Stimulated activated CD8-positive, alpha-beta memory T cell treated with anti-CD3 and anti-CD28 coated beads, Interleukin-7, amount 100 ng/mL, for 1 hour (primary cell): ENCODE results near the gene ATP2A3.

Source experiments
- DNase-seq, 2 donors: peaks; one replicate each; pipeline ENCODE4 v3.0.0-alpha.2; 2020; ENCODE audit warnings: low read depth in 2 of 2

ATP2A3 gene

DNA sequence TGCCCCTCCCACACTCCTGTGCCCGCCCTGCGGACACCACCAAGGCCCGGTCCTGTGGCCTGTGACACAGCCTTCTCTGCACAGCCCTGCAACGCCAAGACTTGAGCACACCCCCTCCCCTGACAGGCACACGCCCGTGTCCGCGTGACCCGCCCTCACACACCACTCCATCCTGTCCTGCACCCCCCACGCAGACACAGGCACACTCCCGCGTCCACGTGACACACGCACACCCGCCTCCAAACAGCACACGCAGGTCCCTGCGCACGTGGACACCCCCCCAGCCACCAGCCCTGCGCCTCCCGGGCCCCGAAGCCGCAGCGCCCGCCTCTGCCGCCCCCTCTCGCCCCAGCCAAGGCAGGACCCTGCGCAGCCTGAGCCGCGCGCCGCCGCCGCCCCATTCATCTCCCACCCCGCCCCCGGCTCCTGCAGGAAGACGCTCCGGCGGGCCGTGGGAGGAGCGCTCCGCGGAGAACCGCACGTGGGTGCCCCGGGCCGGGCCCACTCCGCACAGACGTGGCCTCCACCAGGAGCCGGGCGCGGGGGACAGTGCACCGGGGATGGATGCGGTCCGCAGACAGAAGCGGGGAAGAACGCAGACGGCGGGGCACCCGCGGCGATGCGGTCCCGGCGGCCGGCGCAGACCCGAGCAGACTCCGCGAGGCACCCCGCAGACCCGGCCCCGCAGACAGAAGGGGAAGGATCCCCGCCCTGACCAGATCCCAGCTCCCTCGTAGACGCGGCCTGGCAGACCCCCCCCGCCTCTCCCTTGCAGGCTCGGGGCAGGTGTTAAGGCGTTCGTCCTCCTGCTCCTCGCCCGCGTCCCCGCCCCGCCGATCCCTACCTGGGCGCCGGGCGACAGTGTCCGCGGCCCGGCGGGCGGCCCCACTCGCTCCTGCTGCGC, 71.9 kb downstream of the ATP2A3 start:
- peak; percentile 38 to 45 for DNase-seq

DNA sequence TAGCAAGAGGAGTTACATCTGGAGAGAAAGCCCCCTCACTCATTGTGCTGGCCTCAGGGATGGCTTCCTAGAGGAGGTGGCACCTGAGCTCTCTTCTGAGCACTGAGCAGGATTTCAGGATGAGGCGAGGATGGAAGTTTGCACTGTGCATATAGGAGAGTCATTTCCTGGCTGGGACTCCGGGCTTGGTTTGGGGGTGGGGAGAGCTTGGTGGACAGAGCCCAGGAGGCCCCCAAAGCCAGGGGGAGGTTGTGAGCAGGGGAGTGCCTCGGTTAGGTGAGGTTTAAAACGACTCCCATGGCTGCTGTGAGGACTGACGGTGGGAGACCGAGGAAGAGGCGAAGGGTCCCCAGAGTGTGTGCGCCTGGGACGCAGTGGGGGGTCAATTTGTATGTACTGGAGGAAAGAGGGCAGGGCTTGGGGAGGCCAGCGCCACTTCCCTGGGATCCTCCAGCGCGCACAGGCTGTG, 72.6 kb downstream of the ATP2A3 start:
- no peak for DNase-seq

DNA sequence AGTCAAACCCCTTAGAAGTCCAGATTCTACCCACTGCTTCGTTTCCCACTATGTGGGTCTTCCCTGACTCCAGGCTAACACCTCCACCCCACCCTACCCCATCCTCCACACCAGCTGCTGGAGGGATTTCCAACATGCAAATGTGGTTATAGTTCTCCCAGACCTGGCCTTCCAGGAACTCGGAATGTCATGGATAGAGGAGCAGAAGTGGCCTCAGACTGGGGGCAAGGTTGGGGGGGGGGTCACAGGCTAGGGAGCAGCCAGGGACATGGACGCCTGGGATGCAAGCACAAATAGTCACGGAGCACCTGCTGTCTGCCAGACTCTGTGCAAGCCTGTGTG, 73.4 kb downstream of the ATP2A3 start:
- DNase-seq: no peak

DNA sequence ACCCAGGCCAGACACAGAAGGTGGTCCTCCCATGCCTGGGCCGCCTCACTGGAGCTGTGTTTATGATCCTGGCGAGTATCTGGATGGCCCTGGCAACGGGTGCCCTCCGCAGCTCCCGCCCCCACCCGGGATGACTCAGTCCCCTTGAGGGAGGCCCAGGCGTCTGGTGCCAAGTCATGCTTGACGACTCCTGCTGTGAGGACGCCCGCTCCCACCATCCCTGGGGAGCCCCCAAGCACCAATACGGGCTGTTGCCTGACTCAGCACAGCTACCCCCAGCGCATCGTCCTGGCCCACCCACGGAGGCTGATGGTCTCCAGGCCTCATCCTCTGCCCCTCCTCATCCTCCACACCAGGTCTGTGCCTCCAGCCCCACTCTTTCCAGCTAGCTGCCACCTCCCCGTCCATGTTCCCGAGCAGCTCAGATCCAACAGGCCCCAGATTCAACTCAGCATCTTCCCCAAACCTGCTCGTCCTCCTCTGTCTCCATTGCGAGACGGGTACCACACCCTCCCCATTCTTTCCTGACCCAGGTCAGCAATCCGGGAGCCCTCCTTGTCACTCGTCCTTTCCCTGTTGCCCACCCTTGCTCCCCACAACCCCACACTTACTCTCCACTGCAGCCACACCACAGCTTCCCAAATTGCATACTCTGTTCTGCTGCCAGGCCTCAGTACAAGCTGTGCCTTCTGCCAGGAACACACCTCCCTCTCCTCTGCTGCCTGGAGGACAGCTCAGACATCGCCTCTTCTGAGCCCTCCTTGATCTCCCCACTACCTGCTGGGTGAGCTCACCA, 74.0 kb downstream of the ATP2A3 start:
- no peak for DNase-seq

DNA sequence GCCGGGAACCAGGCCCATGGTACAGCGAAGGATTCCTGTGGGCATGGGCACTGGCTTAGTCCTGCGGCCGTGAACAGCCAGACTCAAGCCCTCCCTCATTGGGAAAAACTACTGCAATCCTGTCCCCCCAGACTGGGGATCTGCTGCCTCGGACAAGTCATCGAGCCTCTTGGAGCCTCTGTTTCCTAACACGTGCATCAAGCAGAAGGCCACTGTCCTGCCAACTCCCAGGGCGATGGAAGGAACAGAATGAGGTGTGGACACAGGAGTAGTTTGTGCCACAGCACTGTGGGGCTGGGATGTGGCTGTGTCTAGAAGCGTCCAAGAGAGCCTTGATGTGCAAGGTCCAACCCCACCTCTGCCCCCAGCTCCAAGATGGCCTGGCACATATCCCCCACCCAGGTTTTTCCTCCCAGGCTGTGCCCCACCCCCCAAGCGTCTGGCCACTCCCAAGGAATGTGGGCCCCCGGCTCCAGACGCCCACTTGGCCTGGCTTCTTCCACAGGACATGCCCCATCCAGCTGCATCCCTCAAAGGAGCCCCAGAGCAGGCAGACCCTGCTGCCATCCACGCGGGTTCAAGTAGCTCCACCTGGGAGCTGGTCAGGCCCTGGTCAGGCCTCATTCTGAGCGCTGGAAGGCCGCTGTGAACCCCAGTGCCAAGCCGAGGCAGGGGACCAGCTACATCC, 74.8 kb downstream of the ATP2A3 start:
- DNase-seq: no peak

DNA sequence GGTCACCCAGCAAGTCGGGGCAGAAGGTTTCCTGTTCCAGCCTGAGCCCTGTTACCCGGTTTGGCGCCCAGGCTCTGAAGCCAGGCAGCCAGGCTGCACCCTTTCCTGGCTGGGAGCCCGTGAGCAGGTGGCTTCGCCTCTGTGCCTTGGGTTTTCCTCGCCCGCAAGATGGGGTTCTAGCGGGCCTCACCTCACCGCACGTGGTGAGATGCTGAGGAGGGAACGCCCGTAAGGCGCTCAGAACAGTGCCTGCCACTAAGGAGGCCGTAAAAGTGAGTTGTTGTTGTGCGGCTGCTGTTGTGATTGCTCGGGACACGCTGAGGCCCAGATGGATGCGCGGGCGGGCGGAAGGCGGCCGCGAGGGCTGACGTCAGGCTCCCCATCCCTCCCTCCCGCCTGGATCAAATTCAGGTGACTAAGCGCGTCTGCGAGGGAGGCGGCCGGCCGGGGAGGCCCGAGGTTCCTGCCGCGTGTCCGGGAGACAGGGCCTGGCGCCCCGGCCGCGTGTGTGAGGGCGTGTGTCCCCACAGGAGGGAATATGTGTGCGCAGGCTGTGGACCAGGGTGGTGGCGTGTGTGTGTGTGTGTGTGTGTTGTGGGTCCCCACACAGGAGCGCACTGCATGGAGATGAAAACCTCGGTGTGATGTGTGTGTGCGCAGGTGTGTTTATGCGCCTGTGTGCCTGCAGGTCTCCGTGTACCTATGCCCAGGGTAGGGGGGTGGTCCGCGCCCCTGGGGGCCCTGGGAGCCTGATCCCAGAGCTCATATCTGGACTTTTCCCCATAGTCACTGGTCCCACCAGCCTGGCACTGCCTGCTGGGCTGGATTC, 75.7 kb downstream of the ATP2A3 start:
- no peak for DNase-seq

DNA sequence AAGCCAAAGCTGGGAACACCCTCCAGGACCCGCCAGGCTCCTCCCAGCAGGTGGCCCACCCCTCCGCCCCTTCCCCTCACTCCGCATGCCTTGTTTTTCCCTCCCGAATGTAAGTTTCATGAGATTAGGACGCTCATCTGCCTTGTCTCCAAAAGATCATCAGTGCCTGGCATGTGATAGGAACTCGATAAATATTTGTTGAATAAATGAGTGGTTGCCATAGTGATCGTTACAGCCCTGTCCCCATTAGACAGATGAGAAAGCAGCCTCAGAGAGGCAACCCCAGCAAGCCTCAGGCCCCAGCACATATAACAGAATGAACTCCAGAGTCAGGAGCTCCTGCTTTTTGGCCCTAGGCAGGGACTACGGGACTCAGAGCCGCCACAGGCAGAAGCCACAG, 76.4 kb downstream of the ATP2A3 start:
- no peak for DNase-seq

DNA sequence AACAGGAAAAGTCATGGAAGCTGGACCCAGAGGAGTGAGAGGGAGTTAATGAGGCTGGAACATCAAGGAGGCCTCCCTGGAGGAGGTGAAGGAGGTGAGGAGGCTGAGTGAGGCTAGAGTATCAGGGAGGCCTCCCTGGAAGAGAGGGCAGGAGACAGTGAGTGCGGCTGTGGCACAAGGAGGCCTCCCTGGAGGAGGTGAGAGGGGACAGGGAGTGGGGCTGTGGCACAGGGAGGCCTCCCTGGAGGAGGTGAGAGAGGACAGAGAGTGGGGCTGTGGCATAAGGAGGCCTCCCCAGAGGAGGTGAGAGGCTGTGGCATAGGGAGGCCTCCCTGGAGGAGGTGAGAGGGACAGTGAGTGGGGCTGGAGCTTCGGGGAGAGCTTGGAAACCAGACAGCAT, 76.8 kb downstream of the ATP2A3 start:
- DNase-seq: no peak

DNA sequence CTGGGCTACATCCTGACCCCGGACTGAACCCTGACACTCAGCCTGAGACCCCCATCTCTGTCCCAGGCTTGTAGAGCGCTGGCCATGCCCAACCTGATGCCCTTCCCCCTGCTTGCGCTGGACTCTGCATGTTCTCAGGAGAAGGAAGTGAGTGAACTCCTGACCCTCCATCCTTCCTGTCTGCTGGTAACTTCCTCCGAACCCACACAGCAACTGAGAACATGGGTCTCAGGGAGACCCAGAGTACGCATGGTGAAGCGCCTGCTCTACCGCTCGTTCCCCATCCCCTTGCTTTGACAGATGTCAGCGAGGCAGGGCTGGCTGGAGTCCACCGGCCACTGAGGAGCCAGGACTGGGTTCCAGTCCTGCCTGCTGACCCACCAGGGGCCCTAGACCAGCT, 77.5 kb downstream of the ATP2A3 start:
- no peak for DNase-seq

DNA sequence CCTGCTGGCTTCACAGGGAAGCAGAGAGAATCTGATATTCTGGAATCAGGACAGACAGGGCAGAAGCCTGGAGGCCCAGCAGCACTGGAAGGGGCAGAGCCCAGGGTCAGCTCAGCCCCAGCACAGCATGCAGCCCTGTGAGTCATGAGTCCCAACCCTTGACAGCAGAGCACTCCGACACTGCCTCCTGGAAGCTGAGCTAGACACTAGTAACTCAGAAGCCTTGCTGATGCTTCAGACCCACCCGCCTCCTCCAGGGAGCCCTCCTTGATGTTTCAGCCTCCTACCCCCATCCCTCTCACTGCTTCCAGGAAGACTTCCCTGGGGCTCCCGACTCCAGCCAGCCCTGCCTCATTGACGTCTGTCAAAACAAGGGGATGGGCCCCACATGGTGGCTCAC, 78.3 kb downstream of the ATP2A3 start:
- no peak for DNase-seq

DNA sequence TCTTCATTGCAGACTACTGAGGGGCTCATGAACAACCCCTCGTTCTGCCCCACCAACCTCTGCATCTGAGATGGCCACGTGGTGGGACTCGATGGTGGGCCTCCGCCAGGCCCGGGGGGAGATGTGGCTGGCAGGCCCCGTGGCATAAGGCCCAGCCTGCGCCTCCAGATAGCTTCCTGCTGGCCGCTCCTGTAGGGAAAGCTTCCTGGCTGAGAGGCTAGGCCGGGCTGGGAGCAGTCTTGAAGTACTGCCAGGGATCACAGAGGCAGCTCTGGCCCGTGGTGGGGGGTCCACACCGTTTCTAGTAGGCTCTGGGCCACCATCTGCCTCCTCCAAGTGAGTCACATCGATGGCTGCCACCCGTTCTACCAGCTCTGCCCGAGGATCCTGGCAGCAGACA, 79.0 kb downstream of the ATP2A3 start:
- no peak for DNase-seq

DNA sequence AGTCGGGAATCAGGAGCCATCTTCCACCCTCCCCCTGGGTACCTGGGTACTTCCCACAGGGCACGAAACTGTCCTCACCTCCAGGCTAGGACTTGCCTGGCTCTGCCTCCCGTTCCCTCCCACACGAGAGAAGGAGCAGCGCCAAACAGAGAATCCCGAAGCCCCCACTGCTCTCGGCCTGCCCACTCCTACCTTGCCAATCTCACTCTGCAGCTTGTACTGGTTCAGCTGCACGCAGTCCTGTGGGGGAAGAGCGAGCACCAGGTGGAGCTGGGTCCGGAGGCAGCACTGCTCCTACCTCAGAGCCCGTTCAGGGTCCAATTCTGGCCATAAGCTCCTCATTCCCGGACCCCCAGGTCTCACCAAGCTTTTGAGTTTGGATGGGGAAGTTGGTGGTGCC, 80.0 kb downstream of the ATP2A3 start:
- DNase-seq: no peak

DNA sequence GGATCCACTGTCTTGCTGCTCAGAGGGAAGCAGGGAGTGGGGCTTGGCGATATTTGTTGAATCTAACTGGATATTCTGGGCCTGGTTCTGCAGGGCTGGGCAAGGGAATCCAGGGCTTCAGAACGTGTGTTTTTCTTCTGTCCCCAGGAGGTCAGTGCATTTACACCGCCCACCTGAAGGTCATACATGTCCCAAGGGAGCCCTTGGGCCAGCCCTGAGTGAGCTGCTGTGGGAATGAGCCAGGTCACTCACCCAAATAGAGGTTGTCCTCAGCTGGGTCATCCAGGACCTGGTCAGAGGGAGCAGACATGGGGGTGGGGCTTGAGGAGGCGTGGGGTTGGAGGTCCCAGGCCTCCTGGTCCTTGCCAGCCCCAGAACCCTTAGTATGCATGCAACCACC, 82.0 kb downstream of the ATP2A3 start:
- no peak for DNase-seq

DNA sequence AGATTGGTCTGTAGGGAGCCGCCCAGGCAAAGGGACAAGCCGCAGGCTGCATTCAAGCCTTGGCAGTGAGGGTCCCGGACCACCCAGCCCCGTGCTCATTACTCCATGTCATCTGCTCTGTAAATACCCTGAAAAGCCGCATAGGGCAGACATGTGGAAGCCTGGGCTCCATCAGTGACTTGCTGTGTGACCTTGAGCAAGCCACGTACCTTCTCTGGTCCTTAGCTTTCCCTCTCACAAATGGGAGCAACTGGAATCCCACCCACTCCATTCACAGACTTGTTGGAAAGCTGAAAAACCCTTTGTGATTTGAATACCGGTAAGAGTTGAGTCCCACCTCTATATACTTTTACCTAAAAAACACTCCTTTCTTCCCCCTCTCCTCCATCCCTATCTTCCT, 83.3 kb downstream of the ATP2A3 start:
- DNase-seq: no peak

DNA sequence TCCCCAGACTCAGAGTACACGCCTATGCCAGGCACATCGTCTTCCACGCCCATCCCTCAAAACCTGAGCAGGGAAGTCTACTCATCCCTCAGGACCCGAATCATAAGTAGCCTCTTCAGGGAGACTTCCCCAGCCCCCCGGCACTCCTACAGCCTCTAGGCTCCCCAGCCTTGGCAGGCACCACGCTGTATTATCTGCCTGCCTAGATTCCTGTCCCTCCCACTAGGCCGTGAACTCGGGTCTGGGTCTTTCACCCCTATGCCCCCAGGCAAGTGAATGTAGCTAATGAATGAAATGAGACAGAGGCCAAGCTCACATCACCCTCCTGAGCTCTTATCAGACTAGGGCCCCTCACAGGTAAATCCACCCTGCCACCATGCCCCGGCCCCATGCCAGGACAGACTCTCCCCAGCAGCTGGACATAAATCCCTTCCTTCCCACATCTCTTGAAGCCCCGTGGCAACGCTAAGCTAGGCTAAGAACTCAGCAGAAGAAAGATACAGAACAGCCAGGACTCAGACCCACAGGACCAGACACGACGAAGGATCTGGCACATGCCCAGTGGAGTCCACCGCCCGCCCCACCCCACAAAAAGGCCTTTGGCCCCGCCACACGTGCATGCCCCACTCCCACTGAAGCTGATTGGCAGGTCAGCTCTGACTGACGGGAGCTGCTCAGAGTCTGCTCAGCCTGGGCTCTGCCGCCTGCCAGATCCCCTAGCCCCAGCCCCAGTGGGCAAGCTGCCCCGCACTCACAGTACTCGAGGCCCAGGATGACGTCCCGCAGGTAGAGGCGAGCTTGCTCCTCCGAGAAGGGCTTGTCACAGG, 84.4 kb downstream of the ATP2A3 start:
- DNase-seq: no peak

DNA sequence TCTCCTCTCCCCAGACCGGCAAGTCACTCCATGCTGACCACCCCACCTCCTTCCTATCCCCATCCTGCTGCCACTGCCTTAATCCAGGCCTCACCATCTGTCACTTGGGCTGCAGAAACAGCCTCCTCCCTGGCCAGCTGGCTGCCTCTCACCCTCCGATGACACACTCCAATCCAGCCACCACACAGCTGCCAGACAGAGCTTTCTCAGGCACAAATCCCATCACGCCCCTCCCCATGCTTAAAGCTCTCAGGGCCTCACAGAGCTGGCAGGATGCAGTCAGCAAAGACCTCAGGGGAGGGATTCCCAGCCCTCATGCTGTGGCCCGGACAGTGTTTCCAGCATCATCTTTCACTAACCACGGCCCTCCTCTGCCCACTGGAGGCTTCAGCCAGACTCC, 85.1 kb downstream of the ATP2A3 start:
- no peak for DNase-seq

DNA sequence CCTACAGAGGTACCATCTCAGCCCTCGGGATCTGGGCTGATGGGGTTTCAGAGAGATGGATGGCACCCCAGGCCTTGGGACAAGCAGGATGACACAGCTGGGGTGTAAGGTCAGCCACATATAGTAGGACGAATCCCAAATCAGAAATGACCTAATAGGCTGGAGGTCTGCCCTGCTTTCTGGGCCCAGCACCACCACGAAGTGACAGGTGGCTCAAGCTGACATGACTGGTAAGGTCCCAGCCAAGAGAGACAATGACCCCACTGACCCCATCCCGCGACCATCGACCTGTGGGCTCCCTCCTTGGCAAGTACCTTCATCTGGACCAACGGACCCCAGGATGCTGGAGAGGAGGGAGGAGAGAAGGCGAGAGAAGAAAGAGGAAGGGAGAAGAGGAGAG, 87.0 kb downstream of the ATP2A3 start:
- DNase-seq: no peak

DNA sequence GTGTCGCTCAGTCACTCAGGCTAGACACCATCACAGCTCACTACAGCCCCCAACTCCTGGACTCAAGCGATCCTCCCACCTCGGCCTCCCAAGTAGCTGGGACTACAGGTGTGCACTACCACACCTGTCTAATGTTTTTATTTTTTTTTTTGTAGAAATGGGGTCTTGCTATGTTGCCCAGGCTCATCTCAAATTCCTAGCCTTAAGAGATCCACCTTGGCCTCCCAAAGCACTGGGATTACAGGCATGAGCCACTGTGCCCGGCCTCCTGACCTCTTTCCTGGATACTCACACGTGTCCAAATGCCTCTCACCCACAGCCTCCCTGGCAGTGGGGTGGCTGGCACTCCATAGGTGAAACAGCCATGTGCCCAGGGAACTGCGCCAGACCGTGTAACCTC, 88.9 kb downstream of the ATP2A3 start:
- no peak for DNase-seq
